Measurements from ENCODE around the gene RPS18.

The RPS18 gene

DNA sequence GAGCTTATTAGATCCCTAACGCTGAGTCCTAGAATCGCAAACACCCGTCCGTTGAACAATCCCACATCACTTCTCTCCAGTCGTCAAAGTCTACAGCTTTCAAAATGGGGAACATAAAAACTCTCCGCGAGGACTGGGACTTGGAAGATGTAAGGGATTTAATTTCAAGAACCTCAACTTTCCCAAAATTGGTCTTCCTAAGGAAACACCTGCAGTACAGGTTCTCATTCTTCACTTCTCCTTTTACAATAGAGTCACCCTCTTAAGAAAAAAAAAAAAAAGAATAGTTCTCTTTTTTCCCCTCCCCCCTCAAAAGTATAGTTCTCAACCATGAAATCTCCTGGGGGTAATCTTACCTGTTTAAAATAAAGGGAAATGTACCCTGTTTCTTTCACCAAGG, 52.2 kb downstream of the RPS18 start:
- Histone ChIP-seq H3K4me3 (peak overlapping the region in 6 of 7 experiments; percentile 67 to 91 (median 82)), H3K27ac (peak overlapping the region in 15 of 21 experiments; percentile 82 to 100 (median 95))

Data from skin epidermis (tissue), 12 donors.